Testis (tissue), 3 donors: ENCODE data around the gene ZNF276. TPM values are rescaled to one million over a fixed set of nuclear protein-coding genes. Genes with fewer than 3 reads are reported as not detected.

ENCODE experiments used
- DNase-seq: peaks from one replicate; pipeline ENCODE4 v3.0.0-alpha.2; 2019
- H3K27ac ChIP-seq, 2 donors: fragments of 200-600 bp; sonication (generic); one replicate each; pipeline ENCODE4 v1.5.1; 2019
- H3K27me3 ChIP-seq: fragments of 200-600 bp; sonication (generic); one replicate; pipeline ENCODE4 v1.5.1; 2019
- H3K36me3 ChIP-seq: fragments of 200-600 bp; sonication (generic); one replicate; pipeline ENCODE4 v1.5.1; 2017; ENCODE audit warnings: low read depth; ENCODE audit errors: missing control alignments
- H3K4me1 ChIP-seq: fragments of 200-600 bp; sonication (generic); one replicate; pipeline ENCODE4 v1.5.1; 2019
- H3K4me3 ChIP-seq, 2 donors: fragments of 200-600 bp; sonication (generic); one replicate each; pipeline ENCODE4 v1.5.1; 2017 to 2019
- H3K9me3 ChIP-seq: fragments of 200-600 bp; sonication (generic); one replicate; pipeline ENCODE4 v1.5.1; 2017
- CTCF ChIP-seq, 3 experiments: fragments of 450-650 bp in 2 of 3; fragments of 200-600 bp in 1 of 3; sonication (generic) in 1 of 3; IDR thresholded peaks; one replicate each; pipeline ENCODE4 v1.5.1; 2016 to 2019; ENCODE audit warnings: antibody characterized with exemption in 3 of 3, mild to moderate bottlenecking in 2 of 3, moderate library complexity in 1 of 3
- POLR2A ChIP-seq: fragments of 450-650 bp; IDR thresholded peaks from one replicate; pipeline ENCODE4 v1.6.1; 2017; ENCODE audit warnings: antibody characterized with exemption, mild to moderate bottlenecking, moderate library complexity
- WGBS, 2 donors: methylation state at CpG; one replicate each; pipeline ENCODE4 v1.1.5; 2018; 5-methylcytosine and 5-hydroxymethylcytosine counted together
- intact Hi-C: fragments of 100-400 bp; cut with DNase I; formaldehyde crosslinking; loops from one replicate; pipeline ENCODE4 v1.15.1; 2023; ENCODE audit warnings: low total_unique reads
- polyA plus RNA-seq: library from polyadenylated mRNA; stranded (reverse); fragments of 350-450 nt; fragmentation: Illumina TruSeq; extraction: RNeasy Lipid Tissue Mini Kit (QIAGEN cat#74804); gene quantifications from one replicate; pipeline ENCODE4 v1.2.3, GENCODE V29; 2014; ENCODE audit warnings: low read depth, low replicate concordance; ENCODE audit not compliant: insufficient read depth
- total RNA-seq, 2 donors: library from RNA; depleted of rRNA; stranded (reverse); fragments of >200 nt; gene quantifications; one replicate each; pipeline ENCODE4 v1.2.3, GENCODE V29; 2016

Gene ZNF276
- total and polyA plus RNA-seq, 3 donors from 2014 or later, result 31.0 to 48.4 (median 37.8) TPM

DNA sequence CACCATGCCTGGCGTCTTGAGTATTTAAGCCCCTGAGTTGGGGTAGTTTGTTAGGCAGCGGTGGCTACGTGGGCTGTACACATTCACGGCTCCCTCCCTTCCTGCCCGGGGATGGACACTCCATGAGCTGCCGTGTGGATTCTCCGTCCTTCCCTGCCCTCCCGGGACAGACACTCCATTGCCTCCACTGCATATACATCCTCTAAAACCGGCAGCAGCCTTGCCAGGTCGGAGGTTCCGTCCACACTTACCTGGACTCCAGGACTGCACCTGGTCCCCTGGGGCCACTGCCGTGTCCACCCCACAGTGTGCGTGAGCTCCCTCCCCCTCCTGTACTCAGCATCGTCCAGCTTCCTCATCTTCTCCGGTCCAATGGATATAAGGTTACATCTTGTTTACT is 16.3 kb upstream of the ZNF276 start:
- DNase-seq, result no peak
- H3K27me3 ChIP-seq, result no peaks in the 10 kb centered on the region
- H3K4me1 ChIP-seq, result peaks cover 9% of the 10 kb centered on the region
- intact Hi-C loops, result no loop called here
- no peaks in the 10 kb centered on the region for H3K36me3 ChIP-seq
- TF ChIP-seq CTCF (IDR thresholded peaks at IDR 0.05) (no peak), POLR2A (no peak)
- H3K4me3 ChIP-seq, result no peak overlapping the region
- H3K27ac ChIP-seq, result no peak overlapping the region
- no peaks in the 10 kb centered on the region for H3K9me3 ChIP-seq
- 69% methylated on average over 15 of the region's 15 CpGs for WGBS, 2 donors

DNA sequence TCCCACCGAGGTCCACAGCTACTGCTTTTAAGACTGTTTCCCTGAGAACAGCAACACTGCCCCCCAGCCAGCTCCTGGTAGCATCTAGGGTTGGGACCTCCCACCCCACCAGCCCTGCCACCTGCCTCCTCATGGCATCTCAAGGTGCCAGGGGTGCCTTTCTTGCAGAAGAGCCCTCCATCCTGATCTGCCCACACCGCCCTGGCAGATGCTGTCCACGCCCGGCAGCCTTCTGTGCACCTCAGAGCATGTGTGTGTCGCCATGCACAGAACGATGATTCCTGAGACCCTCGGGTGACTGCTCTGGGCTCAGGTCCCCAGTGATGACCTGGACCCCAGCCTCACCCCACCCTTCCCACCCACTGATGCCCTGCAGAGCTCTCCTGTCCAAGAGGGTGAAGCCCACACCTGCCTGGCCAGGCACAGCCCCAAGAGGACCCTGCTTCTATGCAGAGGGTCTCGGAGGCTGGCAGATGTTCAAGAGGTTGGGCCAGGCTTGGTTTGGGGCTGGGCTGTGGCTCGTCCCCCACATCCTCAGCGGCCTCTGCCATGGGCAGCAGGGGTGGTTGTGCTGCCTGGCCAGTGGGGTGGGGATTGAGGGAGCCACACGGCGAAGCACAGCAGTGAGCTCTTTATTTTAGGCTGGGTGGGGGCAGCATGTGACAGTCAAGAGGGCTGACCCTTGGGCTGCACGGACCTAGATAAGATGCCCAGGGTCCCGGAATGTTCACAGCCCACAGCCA is 14.6 kb upstream of the ZNF276 start:
- no peak for DNase-seq
- 77 to 93% methylated on average over 6 to 14 of the region's 14 CpGs for WGBS, 2 donors
- Histone ChIP-seq H3K4me1 (no peaks in the 10 kb centered on the region), H3K36me3 (no peaks in the 10 kb centered on the region), H3K27ac (no peak overlapping the region), H3K4me3 (no peak overlapping the region), H3K9me3 (no peaks in the 10 kb centered on the region), H3K27me3 (no peaks in the 10 kb centered on the region)
- intact Hi-C loops, result no loop called here
- TF ChIP-seq POLR2A (no peak), CTCF (IDR thresholded peaks at IDR 0.05) (no peak)

DNA sequence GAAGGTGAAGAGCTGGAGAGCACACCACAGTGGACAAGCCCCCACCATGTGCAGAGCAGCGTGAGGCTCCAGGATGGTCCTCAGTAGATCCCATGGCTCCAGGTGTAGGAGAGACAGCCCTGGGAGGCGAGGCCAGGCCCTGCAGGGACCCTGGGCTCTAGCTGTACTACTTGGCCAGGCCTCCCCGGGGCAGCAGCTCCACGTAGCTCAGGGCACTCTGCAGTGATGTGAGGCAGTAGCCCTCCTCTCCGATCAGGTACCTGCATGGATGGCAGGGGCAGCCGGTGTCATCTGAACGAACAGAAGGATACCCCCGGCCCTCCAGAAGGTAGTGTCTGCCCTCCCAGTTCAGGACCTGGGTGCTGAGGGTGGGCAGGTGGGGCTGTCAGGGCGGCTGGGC is 13.6 kb upstream of the ZNF276 start:
- H3K36me3 ChIP-seq, result no peaks in the 10 kb centered on the region
- no peak overlapping the region for H3K4me3 ChIP-seq
- no peaks in the 10 kb centered on the region for H3K4me1 ChIP-seq
- 86 to 89% methylated on average over 5 to 9 of the region's 9 CpGs for WGBS, 2 donors
- DNase-seq, result no peak
- TF ChIP-seq CTCF (IDR thresholded peaks at IDR 0.05) (no peak), POLR2A (no peak)
- H3K27ac ChIP-seq, result no peak overlapping the region
- H3K9me3 ChIP-seq, result no peaks in the 10 kb centered on the region
- intact Hi-C loops, result no loop called here
- H3K27me3 ChIP-seq, result no peaks in the 10 kb centered on the region

DNA sequence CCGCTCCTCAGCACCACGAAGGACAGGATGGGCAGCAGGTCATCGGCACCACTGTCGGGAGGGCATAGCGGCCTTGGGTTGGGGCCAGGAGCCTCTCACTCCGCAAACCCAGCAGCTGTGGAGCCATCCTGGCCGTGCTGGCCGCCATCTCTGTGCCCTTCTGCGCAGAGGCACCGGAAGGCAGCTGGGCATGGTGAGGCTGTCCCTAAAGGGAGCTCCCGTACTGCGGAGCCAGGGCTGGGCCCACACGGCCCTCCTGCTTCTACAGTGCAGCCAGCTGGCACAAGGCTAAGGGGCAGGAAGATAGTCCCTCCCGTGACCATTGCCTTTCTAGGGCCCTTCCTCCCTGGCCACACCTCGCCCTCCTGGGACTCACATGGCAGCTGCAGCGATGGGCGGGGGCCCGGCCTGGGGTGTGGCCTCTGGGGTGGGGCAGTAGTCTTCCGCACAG is 12.8 kb upstream of the ZNF276 start:
- DNase-seq, result no peak
- intact Hi-C loops, result no loop called here
- 88 to 92% methylated on average over 4 to 19 of the region's 19 CpGs for WGBS, 2 donors
- Histone ChIP-seq H3K4me1 (no peaks in the 10 kb centered on the region), H3K27ac (no peak overlapping the region), H3K4me3 (no peak overlapping the region), H3K36me3 (no peaks in the 10 kb centered on the region), H3K27me3 (no peaks in the 10 kb centered on the region), H3K9me3 (no peaks in the 10 kb centered on the region)
- TF ChIP-seq CTCF (IDR thresholded peaks at IDR 0.05), result no peak
- no peak for TF ChIP-seq POLR2A

GRCh38 chr16:89709166-89709565 is 12.2 kb upstream of the ZNF276 start:
- WGBS, 2 donors, result 90 to 100% methylated on average over 1 to 10 of the region's 10 CpGs
- no peak for TF ChIP-seq CTCF (IDR thresholded peaks at IDR 0.05)
- no peak for TF ChIP-seq POLR2A
- Histone ChIP-seq H3K27ac (no peak overlapping the region), H3K9me3 (no peaks in the 10 kb centered on the region), H3K4me1 (no peaks in the 10 kb centered on the region), H3K4me3 (no peak overlapping the region), H3K27me3 (no peaks in the 10 kb centered on the region), H3K36me3 (no peaks in the 10 kb centered on the region)
- intact Hi-C loops, result no loop called here
- no peak for DNase-seq
